AG04450 (cell line): ENCODE results near the gene TMEM52. TPM values are rescaled to one million over a fixed set of nuclear protein-coding genes. Genes with fewer than 3 reads are reported as not detected.

Experiments used
- CTCF ChIA-PET: fragments of 300-600, 350-600 bp; formaldehyde crosslinking; extraction: SDS; loops from one replicate; lab custom pipeline; 2022; ENCODE audit warnings: antibody characterized with exemption, inconsistent platforms; lab: Charles Lee
- POLR2A ChIA-PET: fragments of 350-600 bp; formaldehyde crosslinking; extraction: SDS; loops from one replicate; lab custom pipeline; 2021; ENCODE audit warnings: antibody characterized with exemption, inconsistent platforms; lab: Yijun Ruan, JAX
- DNase-seq: peaks from one replicate; pipeline ENCODE4 v3.0.0-alpha.2; 2011; ENCODE audit warnings: low read depth, low spot score
- H3K27ac ChIP-seq: one replicate; pipeline ENCODE4 v1.5.1; 2012; ENCODE audit warnings: low read depth, low read length, control low read depth
- H3K27me3 ChIP-seq: one replicate; pipeline ENCODE4 v1.6.0; 2012; ENCODE audit warnings: low read length; ENCODE audit not compliant: control insufficient read depth, insufficient read depth
- H3K4me3 ChIP-seq: 2 replicates; pipeline ENCODE4 v1.5.1; 2011; ENCODE audit warnings: mild to moderate bottlenecking, low read depth, low read length, control low read depth
- H3K9me3 ChIP-seq: 2 replicates; pipeline ENCODE4 v1.5.1; 2012; ENCODE audit warnings: low read length; ENCODE audit not compliant: control insufficient read depth, insufficient read depth
- CTCF ChIP-seq: IDR thresholded peaks from 2 replicates; pipeline ENCODE4 v1.5.1; 2011; ENCODE audit warnings: low read depth, low read length, control low read depth, inconsistent platforms
- polyA plus RNA-seq: library from polyadenylated mRNA; depleted of rRNA; stranded (reverse); fragments of >200 nt; gene quantifications from 2 replicates; pipeline ENCODE4 v1.2.3, GENCODE V29; 2011

TMEM52 gene
- polyA plus RNA-seq, 1 experiment: 0.30 TPM

GRCh38 chr1:1877865-1878436, 41.1 kb downstream of the TMEM52 start:
- CTCF ChIA-PET: interaction anchor here (1.4 kb wide), 1 partner anchor 28 kb away, joined by 4 read pairs; no protein-coding TSS in a partner anchor
- Histone ChIP-seq H3K9me3 (peaks cover 5% of the 10 kb centered on the region; the same call in 1 of the 2 replicates), H3K27ac (no peak overlapping the region), H3K4me3 (no peak overlapping the region), H3K27me3 (no peaks in the 10 kb centered on the region)
- TF ChIP-seq CTCF: no peak
- POLR2A ChIA-PET: interaction anchor here (0.6 to 0.7 kb wide), 2 partner anchors 61 to 253 kb away, joined by 6 to 7 read pairs; no protein-coding TSS in a partner anchor
- no peak for DNase-seq

DNA sequence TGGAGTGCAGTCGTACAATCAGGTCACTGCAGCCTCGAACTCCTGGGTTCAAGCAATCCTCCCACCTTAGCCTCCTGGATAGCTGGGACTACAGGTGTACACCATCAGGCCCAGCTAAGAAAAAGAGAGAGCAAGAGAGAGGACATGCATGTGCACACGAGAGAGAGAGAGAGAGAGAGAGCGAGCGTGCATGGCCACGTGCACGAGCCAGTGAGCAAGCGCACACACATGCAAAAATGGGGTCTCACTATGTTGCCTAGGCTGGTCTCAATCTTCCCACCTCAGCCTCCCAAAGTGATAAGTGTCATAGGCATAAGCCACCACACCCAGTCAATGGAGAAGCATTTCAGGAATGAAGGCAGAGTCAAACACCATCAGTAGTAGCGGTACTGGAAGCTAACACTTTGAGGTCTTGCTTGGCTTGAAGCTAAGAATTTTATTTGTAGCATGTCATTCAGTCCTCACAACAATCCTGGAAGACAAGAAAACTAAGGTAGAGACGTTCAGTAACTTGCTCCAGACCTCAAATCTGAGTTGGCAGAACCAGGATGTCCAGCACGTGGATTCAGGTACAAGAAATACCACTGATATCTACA, 42.6 kb downstream of the TMEM52 start:
- H3K27ac ChIP-seq: no peak overlapping the region
- H3K27me3 ChIP-seq: no peaks in the 10 kb centered on the region
- CTCF ChIA-PET: no interaction called here
- H3K4me3 ChIP-seq: no peak overlapping the region
- no peak for TF ChIP-seq CTCF
- peaks cover 5% of the 10 kb centered on the region; the same call in 1 of the 2 replicates for H3K9me3 ChIP-seq
- POLR2A ChIA-PET: no interaction called here
- DNase-seq: no peak

- CTCF ChIA-PET: no interaction called here
- Histone ChIP-seq H3K4me3 (no peak overlapping the region), H3K27me3 (no peaks in the 10 kb centered on the region), H3K9me3 (peaks cover 5% of the 10 kb centered on the region; the same call in 1 of the 2 replicates), H3K27ac (no peak overlapping the region)
- no peak for TF ChIP-seq CTCF
- POLR2A ChIA-PET: no interaction called here
- no peak for DNase-seq
Observed at GRCh38 chr1:1875932-1876331, 43.1 kb downstream of the TMEM52 start.

DNA sequence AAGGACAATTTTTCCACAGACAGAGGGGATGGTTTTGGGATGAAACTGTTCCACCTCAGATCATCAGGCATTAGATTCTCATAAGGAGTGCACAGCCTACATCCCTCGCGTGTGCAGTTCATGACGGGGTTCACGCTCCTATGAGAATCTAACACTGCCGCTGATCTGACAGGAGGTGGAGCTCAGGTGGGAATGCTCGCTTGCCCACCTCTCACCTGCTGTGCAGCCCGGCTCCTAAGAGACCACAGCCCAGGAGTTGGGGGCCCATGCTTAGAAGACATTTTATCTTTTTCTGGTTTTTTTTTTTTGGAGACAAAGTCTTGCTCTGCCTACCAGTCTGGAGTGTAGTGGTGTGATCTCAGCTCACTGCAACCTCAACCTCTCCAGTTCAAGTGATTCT, 44.2 kb downstream of the TMEM52 start:
- H3K27ac ChIP-seq: no peak overlapping the region
- no peak for DNase-seq
- ChIA-PET POLR2A (interaction anchor here (1.1 kb wide), 1 partner anchor 11 kb away, joined by 9 read pairs; no protein-coding TSS in a partner anchor), CTCF (interaction anchor here (0.6 to 1.3 kb wide), 3 partner anchors 9 to 34 kb away, joined by 3 to 7 read pairs (median 5); no protein-coding TSS in a partner anchor)
- no peaks in the 10 kb centered on the region for H3K27me3 ChIP-seq
- TF ChIP-seq CTCF: no peak
- no peak overlapping the region for H3K4me3 ChIP-seq
- peaks cover 5% of the 10 kb centered on the region; the same call in 1 of the 2 replicates for H3K9me3 ChIP-seq

DNA sequence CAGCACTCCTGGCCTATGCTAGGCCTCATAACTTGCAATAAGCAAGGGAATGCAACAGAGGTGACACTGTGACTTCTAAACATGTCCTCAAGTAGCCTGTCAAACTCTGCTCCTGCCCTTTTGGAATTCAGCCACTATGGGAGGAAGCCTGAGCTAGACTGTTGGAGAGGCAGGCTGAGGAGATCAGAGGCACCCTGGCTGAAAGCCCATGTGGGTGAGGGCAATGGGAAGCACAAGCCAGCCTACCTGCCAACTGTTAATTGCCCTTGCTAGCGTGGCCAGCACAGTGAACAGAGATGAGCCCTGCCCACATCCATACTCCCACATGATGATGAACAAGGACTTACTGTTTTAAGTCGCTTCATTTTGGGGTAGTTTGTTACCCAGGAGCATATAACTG, 45.9 kb downstream of the TMEM52 start:
- CTCF ChIA-PET: no interaction called here
- TF ChIP-seq CTCF: no peak

More for the DNA sequence above, 45.9 kb downstream of the TMEM52 start:
- POLR2A ChIA-PET: no interaction called here
- DNase-seq: no peak
- H3K27ac ChIP-seq: no peak overlapping the region
- H3K9me3 ChIP-seq: peaks cover 5% of the 10 kb centered on the region; the same call in 1 of the 2 replicates
- H3K27me3 ChIP-seq: no peaks in the 10 kb centered on the region
- no peak overlapping the region for H3K4me3 ChIP-seq
